Activated CD8-positive, alpha-beta memory T cell treated with anti-CD3 and anti-CD28 coated beads for 48 hours (primary cell): ENCODE results near the gene NCL.
A peak's percentile ranks its signal among the peaks of the same experiment; 100 is the strongest.
"Not testable (repeated sequence)": the region's sequence is repeated elsewhere in the genome, so short reads cannot be mapped to it uniquely, and the experiment has no call there.

Experiments used
- DNase-seq, 3 experiments: peaks; one replicate each; pipeline ENCODE4 v3.0.0-alpha.2; 2020; ENCODE audit warnings: low read depth in 2 of 3, low spot score in 2 of 3

The NCL gene

GRCh38 chr2:231469583-231469950 lies 5.3 kb upstream of the NCL start:
- no peak for DNase-seq

GRCh38 chr2:231467613-231468530 lies 3.6 kb upstream of the NCL start:
- no peak for DNase-seq

GRCh38 chr2:231467016-231467545 lies 2.8 kb upstream of the NCL start:
- no peak for DNase-seq

- DNase-seq, result peak; percentile 95 to 98 (median 98)
Observed at GRCh38 chr2:231464576-231465540, 574 bp upstream of the NCL start.

GRCh38 chr2:231462729-231463465 lies 1.4 kb downstream of the NCL start:
- no peak for DNase-seq

GRCh38 chr2:231461516-231461971 lies 2.7 kb downstream of the NCL start:
- DNase-seq, result no peak

- not testable (repeated sequence) for DNase-seq
Observed at GRCh38 chr2:231460841-231461240, 3.4 kb downstream of the NCL start.

- DNase-seq, result no peak
Observed at GRCh38 chr2:231460073-231460835, 4.0 kb downstream of the NCL start.

GRCh38 chr2:231458368-231458767 lies 5.9 kb downstream of the NCL start:
- DNase-seq, result no peak

- DNase-seq, result no peak
Observed at GRCh38 chr2:231457101-231457500, 7.2 kb downstream of the NCL start.

- no peak for DNase-seq
Observed at GRCh38 chr2:231456295-231457004, 7.8 kb downstream of the NCL start.

GRCh38 chr2:231455890-231456289 lies 8.4 kb downstream of the NCL start:
- no peak for DNase-seq

GRCh38 chr2:231455222-231455621 lies 9.1 kb downstream of the NCL start:
- no peak for DNase-seq

- no peak for DNase-seq
Observed at GRCh38 chr2:231454361-231454791, 9.9 kb downstream of the NCL start.

GRCh38 chr2:231452799-231453508 lies 11.3 kb downstream of the NCL start:
- no peak for DNase-seq

- DNase-seq, result no peak
Observed at GRCh38 chr2:231450548-231450989, 13.7 kb downstream of the NCL start.

- DNase-seq, result no peak
Observed at GRCh38 chr2:231449503-231450054, 14.7 kb downstream of the NCL start.

GRCh38 chr2:231436957-231437356 lies 27.3 kb downstream of the NCL start:
- no peak for DNase-seq
